PFSK-1 (cell line): Measurements from ENCODE around the gene ANKH.

Source experiments
- FOXP2 ChIP-seq: optimal IDR thresholded peaks from 2 replicates; pipeline ENCODE3; 2011; ENCODE audit warnings: borderline replicate concordance, control low read depth, inconsistent platforms; ENCODE audit not compliant: insufficient read depth; ENCODE audit errors: extremely low read length, extremely low read depth
- POLR2AphosphoS5 ChIP-seq: IDR thresholded peaks from 2 replicates; pipeline ENCODE4 v1.6.1; 2012; ENCODE audit warnings: low read depth, mild to moderate bottlenecking, control low read depth, low read length, moderate library complexity
- SIN3A ChIP-seq: IDR thresholded peaks from 2 replicates; pipeline ENCODE4 v1.6.1; 2012; ENCODE audit warnings: mild to moderate bottlenecking, low read length, moderate library complexity, borderline replicate concordance; ENCODE audit not compliant: insufficient read depth
- TAF1 ChIP-seq: IDR thresholded peaks from 2 replicates; pipeline ENCODE4 v1.6.1; 2012; ENCODE audit warnings: low read length, control low read depth, borderline replicate concordance; ENCODE audit not compliant: insufficient read depth

DNA sequence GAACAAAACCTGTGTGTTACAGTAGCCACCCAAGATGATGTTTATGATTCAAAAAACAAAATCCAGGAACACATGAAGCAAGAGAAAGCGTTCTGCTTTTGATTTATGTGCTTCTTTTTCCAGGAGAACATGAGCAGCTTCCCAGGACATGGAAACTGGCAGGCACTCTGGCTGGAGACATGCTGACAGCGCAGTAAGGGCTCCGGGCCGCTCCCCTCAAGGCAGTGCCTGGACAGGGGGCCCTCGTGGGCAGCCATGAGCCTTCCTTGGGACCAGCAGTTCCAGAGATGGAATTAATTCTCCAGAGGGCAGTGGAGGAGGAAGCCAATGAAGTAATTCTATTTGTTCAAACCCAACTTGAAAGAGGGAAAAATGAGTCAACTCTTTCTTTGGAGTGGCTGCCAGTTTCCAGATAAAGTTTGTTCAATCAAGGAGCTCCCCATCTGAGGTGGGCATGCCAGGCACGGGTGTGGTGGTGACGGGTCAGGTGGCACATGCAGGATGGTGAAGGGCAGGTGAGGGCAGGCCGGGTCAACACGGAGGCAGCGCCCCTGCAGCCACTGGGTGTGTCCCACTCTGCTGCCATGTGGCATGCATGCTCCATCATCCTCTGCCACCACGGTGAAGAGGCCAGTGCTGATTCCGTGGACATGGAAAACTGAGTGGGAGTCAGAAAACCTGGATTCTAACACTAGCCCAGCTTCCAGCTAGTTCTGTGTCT is 123.2 kb downstream of the ANKH start:
- no peak for TF ChIP-seq SIN3A
- no peak for TF ChIP-seq TAF1
- no peak for TF ChIP-seq FOXP2
- no peak for TF ChIP-seq POLR2AphosphoS5
